Activated T-cell treated with anti-CD3 and anti-CD28 coated beads for 48 hours (primary cell): ENCODE results near the gene SCPEP1.
"Not testable (repeated sequence)": the region's sequence is repeated elsewhere in the genome, so short reads cannot be mapped to it uniquely, and the experiment has no call there.

Source experiments
- DNase-seq: peaks from one replicate; pipeline ENCODE4 v3.0.0-alpha.2; 2020; ENCODE audit warnings: low read depth

SCPEP1 gene

GRCh38 chr17:56977673-56978395 is at the start of gene SCPEP1:
SCPEP1 (plus strand) TSS chr17:56978131; CDS start chr17:56978160, 29 bp downstream.
- peak; percentile 79 for DNase-seq

DNA sequence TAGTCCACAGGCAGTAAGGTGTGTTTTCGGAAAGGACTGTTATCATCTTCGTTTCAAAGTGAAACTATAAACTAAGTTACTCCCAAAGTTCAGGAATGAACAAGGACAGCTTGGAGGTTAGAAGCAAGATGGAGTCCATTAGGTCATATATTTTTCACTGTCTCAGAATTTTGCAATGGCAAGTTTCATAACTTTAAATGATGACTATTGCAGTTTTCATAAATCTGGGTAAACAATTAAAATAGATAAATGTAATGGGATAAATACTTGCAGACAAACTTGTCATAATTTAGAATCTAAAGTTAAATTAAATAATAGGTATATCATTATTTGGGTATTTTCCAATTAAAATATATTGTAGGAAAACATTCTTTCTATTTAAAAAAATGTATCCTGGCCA is 49.3 kb upstream of the SCPEP1 start:
- DNase-seq: no peak

DNA sequence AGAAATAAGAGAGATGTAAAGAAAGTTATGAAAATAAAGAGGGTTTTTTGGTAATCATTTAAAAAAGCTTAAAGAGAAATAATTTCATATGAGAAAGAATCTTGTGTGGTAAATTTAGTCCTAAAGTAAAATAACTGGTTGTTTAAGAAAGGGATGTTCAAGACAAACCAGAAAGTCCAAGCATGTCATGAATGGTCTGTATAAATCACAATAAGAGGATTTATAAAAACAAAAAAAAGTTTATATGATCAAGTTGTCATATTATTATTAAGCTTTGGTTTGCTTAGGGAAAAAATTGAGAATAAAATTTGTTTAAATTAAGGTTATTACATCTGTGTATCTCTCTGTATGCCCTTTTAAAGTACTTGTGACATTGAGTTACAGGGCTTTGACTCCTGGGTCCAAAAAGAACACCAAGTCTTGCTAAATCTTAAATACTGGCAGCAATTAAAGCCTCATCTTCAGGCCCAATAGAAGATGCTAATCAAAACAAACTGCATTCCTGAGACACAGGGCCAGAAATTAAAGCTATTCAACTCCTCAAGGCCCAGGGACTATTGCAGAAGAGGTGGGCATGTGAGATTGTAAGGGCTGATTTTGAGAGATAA is 48.5 kb upstream of the SCPEP1 start:
- no peak for DNase-seq

DNA sequence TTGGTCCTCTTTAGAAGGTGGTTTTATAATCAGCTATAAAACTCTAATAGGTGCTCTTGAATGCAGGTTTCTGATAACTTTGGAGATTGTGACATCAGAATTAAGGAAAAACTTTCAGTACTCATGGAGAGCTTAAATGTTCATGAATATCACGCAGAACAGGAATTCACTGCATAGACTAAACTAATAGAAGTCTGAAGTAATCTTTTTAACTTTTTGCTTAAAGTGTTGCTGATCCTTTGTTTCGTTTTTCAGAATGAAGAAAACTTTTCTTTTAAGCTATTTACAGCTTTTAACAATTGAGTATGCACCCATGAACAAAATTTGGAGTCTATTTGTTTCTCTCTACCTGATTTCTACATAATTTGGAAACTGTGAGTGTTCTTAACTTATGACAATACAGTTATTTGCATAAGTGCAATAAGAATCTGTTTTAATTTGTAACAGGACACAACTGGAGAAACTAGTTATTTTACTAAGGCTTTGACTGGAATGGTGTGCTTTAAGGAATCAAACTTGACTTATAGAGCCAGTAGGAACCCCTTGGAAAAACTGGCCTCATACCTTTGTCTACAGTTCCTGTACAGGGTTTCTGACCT is 47.1 kb upstream of the SCPEP1 start:
- DNase-seq: no peak

DNA sequence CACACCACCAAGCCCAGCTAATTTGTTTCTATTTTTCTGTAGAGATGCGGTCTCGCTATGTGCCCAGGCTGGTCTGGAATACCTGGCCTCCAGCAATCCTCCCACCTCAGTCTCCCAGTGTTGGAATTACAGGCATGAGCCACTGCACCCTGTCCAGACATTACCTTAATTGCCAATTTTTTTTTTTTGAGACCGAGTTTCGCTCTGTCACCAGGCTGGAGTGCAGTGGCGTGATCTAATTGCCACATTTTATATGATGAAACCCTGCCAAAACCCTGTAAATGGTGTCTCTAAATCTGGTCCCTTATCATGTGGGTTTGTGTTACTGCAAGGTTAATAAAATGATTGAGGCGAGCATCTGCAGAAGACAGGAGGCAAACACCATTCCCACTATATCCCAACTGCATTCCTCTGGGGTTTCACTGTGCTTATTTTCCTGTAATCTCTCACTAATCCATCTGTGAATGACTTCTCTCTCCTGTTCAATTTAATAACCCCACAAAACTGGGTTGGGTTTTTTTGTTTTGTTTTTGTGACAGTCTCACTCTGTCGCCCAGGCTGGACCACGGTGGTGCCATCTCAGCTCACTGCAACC is 44.7 kb upstream of the SCPEP1 start:
- DNase-seq: no peak

- no peak for DNase-seq
Measured at GRCh38 chr17:56933868-56934267, 44.1 kb upstream of the SCPEP1 start.

DNA sequence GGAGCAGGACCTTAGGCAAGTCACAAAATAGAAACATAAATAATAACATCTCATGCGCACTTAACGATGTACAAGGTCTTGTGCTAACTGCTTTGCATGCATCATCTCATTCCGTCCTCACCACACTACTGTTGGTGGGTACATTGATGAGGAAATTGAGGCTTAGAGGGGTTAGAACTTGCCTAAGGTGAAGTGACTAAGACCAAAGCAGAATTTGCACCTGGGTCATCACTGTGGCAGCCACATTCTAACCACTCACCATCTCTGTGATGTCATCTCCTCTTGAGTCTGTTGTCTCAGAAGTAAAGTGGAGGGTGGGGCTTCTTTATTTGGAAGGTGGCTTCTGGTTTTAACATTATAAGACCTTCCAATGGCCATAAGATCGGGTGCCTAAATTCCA is 43.7 kb upstream of the SCPEP1 start:
- DNase-seq: no peak

- no peak for DNase-seq
Measured at GRCh38 chr17:56935461-56935860, 42.5 kb upstream of the SCPEP1 start.

DNA sequence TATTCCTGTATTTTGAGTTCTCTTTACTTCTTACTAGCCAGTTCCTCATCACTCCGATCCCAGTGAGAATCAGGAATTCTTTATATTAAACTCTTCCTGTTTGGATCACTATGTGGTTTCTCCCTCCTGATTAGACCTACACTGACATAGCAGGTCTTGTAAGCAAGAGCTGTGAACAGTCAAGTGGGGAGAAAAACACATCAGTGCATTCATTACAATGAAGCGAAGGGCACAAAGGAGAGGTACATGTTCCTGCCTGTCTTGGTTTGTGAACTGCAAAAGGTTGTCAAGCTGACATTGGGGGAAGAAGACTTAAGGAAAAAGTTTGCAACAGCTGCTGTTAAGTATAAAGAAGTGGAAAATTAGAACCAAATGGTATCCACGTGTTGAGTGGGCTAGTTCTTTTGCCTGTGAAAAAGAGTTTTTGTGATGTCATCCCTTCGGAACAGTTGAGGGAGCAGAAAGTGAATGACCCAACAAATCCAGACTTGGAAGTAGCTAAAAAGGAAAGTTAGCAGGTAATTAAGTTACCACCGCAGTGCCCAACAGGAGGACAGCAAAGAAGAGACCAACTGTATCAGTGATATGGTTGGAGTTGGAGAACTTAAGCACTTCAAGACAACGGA is 41.1 kb upstream of the SCPEP1 start:
- DNase-seq: no peak

- no peak for DNase-seq
Measured at GRCh38 chr17:56937687-56938086, 40.2 kb upstream of the SCPEP1 start.

DNA sequence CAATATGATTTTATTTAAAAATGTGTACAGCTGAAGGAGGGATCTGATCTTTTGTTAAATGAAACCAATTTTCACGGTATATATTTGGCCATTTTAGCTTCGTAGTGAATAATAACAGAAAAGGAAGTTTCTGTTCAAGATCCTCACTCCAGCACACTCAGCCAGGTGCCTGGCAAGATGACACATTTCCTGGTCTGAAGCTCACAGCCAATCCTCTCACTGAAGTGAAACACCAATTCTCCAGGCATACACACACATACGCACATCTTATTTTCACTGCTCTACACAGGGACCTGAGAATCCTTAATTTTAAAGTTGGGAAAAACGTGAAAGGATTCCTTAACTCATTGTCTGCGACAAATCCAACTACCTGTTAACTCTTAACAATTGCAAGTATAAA is 39.7 kb upstream of the SCPEP1 start:
- DNase-seq: not testable (repeated sequence)

DNA sequence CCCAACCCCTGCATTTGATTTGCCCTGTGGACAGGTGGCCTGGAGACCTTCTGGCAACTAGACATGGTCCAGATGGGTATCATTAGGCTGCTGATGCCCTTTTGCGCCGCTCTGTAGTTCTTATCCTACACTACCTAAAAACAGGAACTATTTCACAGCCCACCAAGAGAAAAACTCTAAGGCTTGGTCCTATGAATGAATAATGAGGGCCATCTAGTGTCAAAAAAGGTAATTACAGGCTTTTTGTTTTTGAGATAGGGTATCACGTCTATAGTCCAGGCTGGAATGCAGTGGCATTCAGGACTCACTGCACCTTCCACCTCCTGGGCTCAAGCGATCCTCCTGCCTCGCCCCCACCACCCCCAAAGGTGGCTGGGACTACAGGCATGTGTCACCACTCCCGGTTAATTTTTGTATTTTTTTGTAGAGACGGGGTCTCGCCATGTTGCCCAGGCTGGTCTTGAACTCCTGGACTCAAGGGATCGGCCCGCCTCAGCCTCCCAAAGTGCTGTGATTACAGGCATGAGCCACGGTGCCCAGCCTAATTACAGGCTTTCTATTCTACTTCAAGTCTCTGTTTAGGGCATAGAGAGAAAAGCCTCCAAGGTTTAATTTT is 38.0 kb upstream of the SCPEP1 start:
- DNase-seq: no peak

DNA sequence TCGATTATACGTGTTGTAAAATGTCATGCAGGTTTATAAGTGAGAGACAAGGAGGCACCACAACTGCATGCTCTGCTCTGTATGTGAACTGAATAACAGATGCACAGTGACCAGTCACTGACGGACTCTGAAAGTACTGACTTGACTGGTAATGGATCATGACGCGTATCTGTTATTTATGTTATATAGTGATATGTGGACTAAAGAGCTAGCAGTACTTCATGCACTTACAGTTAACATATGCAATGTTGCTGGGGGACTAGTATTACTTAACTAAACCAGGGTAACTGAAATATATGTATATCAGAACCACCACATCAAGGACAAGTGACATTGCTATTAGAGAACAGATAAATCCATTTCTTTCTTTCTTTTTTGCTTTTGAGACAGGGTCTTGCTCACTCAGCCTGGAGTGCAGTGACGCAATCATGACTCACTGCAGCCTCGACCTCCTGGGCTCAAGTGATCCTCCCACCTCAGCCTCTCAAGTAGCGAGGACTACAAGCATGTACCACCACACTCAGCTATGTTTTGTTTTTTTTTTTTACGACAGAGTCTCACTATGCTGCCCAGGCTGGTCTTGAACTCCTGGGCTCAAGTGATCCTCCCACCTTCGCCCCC is 34.3 kb upstream of the SCPEP1 start:
- DNase-seq: peak; percentile 9

DNA sequence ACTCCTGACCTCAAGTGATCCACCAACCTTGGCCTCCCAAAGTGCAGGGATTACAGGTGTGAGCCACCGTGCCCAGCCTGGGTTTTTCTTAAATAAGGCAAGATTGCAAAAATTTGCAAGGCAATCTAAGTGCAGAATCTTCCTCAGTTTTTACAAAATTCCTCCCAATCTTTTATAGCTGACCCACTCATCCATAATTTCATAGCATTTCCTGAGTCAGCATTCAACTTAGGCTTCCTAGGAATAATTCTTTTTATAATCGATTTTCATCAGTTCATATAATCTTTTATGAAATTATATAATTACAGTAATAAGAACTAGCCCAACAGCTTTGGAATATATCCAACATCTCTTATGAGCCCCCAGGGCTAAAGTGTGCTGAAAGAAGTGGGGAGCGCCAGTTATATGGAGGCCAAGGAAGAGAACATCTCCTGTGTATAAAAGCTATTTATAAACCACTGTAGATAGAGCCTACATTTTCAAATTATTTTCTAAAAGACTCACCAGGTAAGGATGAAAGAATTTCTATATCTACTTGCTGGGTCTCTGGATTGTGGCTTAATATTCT is 31.9 kb upstream of the SCPEP1 start:
- no peak for DNase-seq

GRCh38 chr17:56947741-56948140 is 30.2 kb upstream of the SCPEP1 start:
- no peak for DNase-seq

DNA sequence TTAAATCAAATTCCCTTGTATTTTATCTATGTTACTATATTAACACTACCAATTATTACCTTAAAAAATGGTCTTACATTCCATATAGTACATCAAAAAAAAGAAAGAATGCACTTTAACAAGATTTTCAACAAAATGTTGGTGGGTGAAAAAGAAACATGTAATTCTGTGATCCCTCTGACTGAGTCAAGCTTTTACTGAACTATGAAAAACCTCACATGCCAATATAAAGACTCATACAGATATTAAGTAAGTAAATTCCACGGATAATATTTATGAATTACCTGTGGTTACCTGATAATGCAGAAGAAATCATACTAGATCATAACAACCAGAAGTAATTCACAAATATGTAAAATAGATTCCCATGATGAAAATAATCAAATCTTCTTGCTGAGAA is 29.4 kb upstream of the SCPEP1 start:
- DNase-seq: no peak

- no peak for DNase-seq
Measured at GRCh38 chr17:56949595-56949994, 28.3 kb upstream of the SCPEP1 start.

GRCh38 chr17:56956992-56957391 is 20.9 kb upstream of the SCPEP1 start:
- no peak for DNase-seq

DNA sequence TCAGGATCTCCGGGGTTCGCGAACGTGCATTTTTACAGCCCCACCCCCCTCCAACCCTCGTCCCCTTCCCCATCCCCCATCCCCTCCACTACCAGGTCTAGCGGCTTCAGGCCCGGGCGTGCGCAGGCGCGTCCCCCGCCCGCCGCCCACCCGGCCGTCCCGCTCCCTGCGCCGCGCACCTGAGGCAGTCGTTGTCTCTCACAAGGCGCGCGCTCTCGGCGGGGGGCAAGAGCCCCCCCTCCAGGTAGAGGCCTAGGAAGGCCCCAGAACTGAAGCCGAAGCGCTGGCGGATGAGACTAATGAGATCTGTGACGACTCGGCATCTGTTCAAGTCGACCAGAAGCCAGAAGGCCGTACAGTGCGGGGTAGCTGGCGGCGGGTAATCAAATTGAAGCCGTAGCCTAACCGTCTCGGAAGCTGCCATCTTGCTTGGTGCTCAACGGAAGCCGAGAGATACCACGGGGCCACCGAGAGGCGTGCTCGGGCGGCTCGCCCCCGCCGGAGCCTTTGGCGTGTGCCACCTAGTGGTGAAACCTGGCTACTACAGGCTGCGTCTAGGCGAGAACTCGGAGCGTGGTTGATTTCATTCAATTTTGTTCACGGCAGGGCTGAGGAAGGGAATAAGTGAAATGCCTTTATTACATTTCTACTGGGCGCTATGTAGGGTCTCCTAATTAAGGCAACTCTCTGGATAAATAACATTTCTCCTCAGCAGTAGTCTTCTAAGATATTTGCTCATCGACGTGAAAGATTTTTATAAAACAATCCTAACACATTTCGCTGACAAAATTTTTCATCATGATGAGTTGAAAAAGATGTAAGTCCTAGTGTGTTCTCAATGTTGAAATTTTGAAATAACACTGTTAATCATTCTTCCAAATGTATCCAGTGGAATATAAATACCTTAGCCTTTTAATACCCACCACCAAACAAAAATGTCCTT is 17.1 kb upstream of the SCPEP1 start, which contains the start of gene COIL:
TSS of gene COIL (minus strand) at position 455 of the 943 bp plus-strand sequence. CDS start at position 424, 31 bp downstream.
- DNase-seq: peak; percentile 91

DNA sequence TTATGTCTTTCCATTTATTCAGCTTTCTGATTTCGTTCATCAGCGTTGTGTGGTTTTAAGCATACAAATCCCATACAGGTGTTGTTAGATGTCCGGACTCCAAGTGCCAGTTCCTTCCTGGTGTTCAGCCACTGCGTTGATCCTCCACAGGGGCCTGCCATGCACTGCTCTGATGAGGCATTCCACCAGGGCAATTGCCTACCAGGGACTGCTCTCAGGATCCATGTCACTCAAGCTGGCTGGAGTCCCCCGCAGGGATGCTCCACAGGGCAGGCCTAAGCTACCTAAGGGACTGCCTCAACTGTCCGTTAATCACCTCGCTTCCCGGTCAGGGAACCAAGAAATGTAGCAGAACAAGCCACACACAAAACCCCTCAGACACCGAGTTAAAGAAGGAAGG is 12.7 kb upstream of the SCPEP1 start:
- DNase-seq: not testable (repeated sequence)
